Amygdala (tissue), 56 donors: ENCODE measurements around the gene RGS19.

ENCODE experiments used
- DNase-seq, 56 donors: peaks; one replicate each; lab custom pipeline; 2025; lab: John Stamatoyannopoulos, UW

The RGS19 gene

GRCh38 chr20:64038565-64039292 lies 40.6 kb downstream of the RGS19 start:
- peak in 13 of 56 donors; percentile 1 to 47 (median 12) for DNase-seq

GRCh38 chr20:64038224-64038564 lies 41.1 kb downstream of the RGS19 start:
- no peak for DNase-seq

- no peak for DNase-seq
Observed at GRCh38 chr20:64037498-64038213, 41.7 kb downstream of the RGS19 start.

- no peak for DNase-seq
Observed at GRCh38 chr20:64037199-64037497, 42.2 kb downstream of the RGS19 start.

GRCh38 chr20:64036346-64037198 lies 42.7 kb downstream of the RGS19 start:
- no peak for DNase-seq

- no peak for DNase-seq
Observed at GRCh38 chr20:64035933-64036345, 43.4 kb downstream of the RGS19 start, which contains the start of gene C20orf204. TSS of gene C20orf204 (plus strand) at chr20:64036182. CDS start at chr20:64036324, 142 bp downstream.

GRCh38 chr20:64035066-64035932 lies 44.0 kb downstream of the RGS19 start:
- no peak for DNase-seq

- no peak for DNase-seq
Observed at GRCh38 chr20:64033981-64034493, 45.3 kb downstream of the RGS19 start.

GRCh38 chr20:64032706-64033624 lies 46.4 kb downstream of the RGS19 start:
- DNase-seq, result no peak

GRCh38 chr20:64031822-64032314 lies 47.5 kb downstream of the RGS19 start:
- no peak for DNase-seq

- DNase-seq, result no peak
Observed at GRCh38 chr20:64030371-64031134, 48.8 kb downstream of the RGS19 start.

GRCh38 chr20:64029293-64030117 lies 49.8 kb downstream of the RGS19 start:
- no peak for DNase-seq

- no peak for DNase-seq
Observed at GRCh38 chr20:64027981-64028685, 51.2 kb downstream of the RGS19 start.

- DNase-seq, result no peak
Observed at GRCh38 chr20:64025826-64026412, 53.4 kb downstream of the RGS19 start.

- DNase-seq, result no peak
Observed at GRCh38 chr20:64025101-64025825, 54.1 kb downstream of the RGS19 start.
